Effector memory CD4-positive, alpha-beta T cell (primary cell): ENCODE measurements around the gene DND1.
"Not testable (repeated sequence)": the region's sequence is repeated elsewhere in the genome, so short reads cannot be mapped to it uniquely, and the experiment has no call there.

Source experiments
- DNase-seq, 3 donors: peaks; one replicate each; pipeline ENCODE4 v3.0.0-alpha.2; 2020
- H3K27ac ChIP-seq: 2 replicates; pipeline ENCODE4 v1.7.0; 2013; ENCODE audit warnings: mild to moderate bottlenecking, low read length, moderate library complexity; ENCODE audit not compliant: insufficient read depth, poor library complexity, severe bottlenecking
- H3K27me3 ChIP-seq: replicated peaks from 2 replicates; pipeline ENCODE4 v1.7.0; 2013; ENCODE audit warnings: mild to moderate bottlenecking, low read length; ENCODE audit not compliant: insufficient read depth, control insufficient read depth, poor library complexity, severe bottlenecking
- H3K36me3 ChIP-seq: 2 replicates; pipeline ENCODE4 v1.7.0; 2013; ENCODE audit warnings: mild to moderate bottlenecking, low read length, moderate library complexity; ENCODE audit not compliant: control insufficient read depth, insufficient read depth
- H3K4me1 ChIP-seq: 2 replicates; pipeline ENCODE4 v1.7.0; 2013; ENCODE audit warnings: low read length, mild to moderate bottlenecking; ENCODE audit not compliant: control insufficient read depth, insufficient read depth, poor library complexity, severe bottlenecking
- H3K4me3 ChIP-seq: 2 replicates; pipeline ENCODE4 v1.7.0; 2013; ENCODE audit warnings: low read length, low read depth, mild to moderate bottlenecking; ENCODE audit not compliant: insufficient read depth, poor library complexity, severe bottlenecking
- H3K9me3 ChIP-seq: 2 replicates; pipeline ENCODE4 v1.7.0; 2013; ENCODE audit warnings: mild to moderate bottlenecking, low read length, moderate library complexity; ENCODE audit not compliant: control insufficient read depth

Gene DND1

GRCh38 chr5:140672455-140673186 is 755 bp downstream of the DND1 start:
- DNase-seq: no peak
- no peaks in the 10 kb centered on the region for H3K4me1 ChIP-seq
- no peak overlapping the region for H3K27ac ChIP-seq
- no peaks in the 10 kb centered on the region for H3K27me3 ChIP-seq
- H3K36me3 ChIP-seq: peaks cover 81% of the 10 kb centered on the region
- no peak overlapping the region for H3K4me3 ChIP-seq
- no peaks in the 10 kb centered on the region for H3K9me3 ChIP-seq

GRCh38 chr5:140671472-140672125 is 1.8 kb downstream of the DND1 start:
- peaks cover 71% of the 10 kb centered on the region for H3K36me3 ChIP-seq
- no peak for DNase-seq
- H3K27me3 ChIP-seq: no peaks in the 10 kb centered on the region
- no peak overlapping the region for H3K27ac ChIP-seq
- no peaks in the 10 kb centered on the region for H3K9me3 ChIP-seq
- no peak overlapping the region for H3K4me3 ChIP-seq
- H3K4me1 ChIP-seq: no peaks in the 10 kb centered on the region

GRCh38 chr5:140671035-140671434 is 2.3 kb downstream of the DND1 start:
- H3K4me1 ChIP-seq, H3K27me3 ChIP-seq, DNase-seq, H3K27ac ChIP-seq, H3K4me3 ChIP-seq, H3K9me3 ChIP-seq: not testable (repeated sequence)
- H3K36me3 ChIP-seq: peaks cover 65% of the 10 kb centered on the region

- Histone ChIP-seq H3K36me3 (peaks cover 52% of the 10 kb centered on the region), H3K4me1 (peaks cover 8% of the 10 kb centered on the region), H3K9me3 (no peaks in the 10 kb centered on the region), H3K27ac (peak within 1 kb of the TSS; percentile 86), H3K4me3 (peak within 1 kb of the TSS; percentile 73), H3K27me3 (no peaks in the 10 kb centered on the region)
- DNase-seq: peak; percentile 95
Observed at GRCh38 chr5:140664359-140665119, 8.8 kb downstream of the DND1 start, which contains the start of gene WDR55. Gene WDR55 (plus strand): TSS chr5:140664904. CDS start chr5:140664913, 9 bp downstream.

GRCh38 chr5:140664030-140664358 is 9.4 kb downstream of the DND1 start:
- H3K4me1 ChIP-seq: peaks cover 8% of the 10 kb centered on the region
- H3K36me3 ChIP-seq: peaks cover 52% of the 10 kb centered on the region
- DNase-seq: no peak
- H3K27ac ChIP-seq: peak overlapping the region; percentile 86
- H3K4me3 ChIP-seq: peak overlapping the region; percentile 73
- H3K27me3 ChIP-seq: no peaks in the 10 kb centered on the region
- H3K9me3 ChIP-seq: no peaks in the 10 kb centered on the region

GRCh38 chr5:140660371-140660770 is 13.0 kb downstream of the DND1 start:
- not testable (repeated sequence) for H3K4me3 ChIP-seq, H3K27me3 ChIP-seq, H3K4me1 ChIP-seq, H3K27ac ChIP-seq, DNase-seq, H3K9me3 ChIP-seq
- peaks cover 74% of the 10 kb centered on the region for H3K36me3 ChIP-seq

- Histone ChIP-seq H3K27me3 (no peaks in the 10 kb centered on the region), H3K9me3 (no peaks in the 10 kb centered on the region), H3K4me3 (no peak overlapping the region), H3K27ac (no peak overlapping the region), H3K4me1 (no peaks in the 10 kb centered on the region), H3K36me3 (peaks cover 89% of the 10 kb centered on the region)
- no peak for DNase-seq
Observed at GRCh38 chr5:140658870-140659269, 14.5 kb downstream of the DND1 start.

GRCh38 chr5:140647042-140647419 is 26.3 kb downstream of the DND1 start:
- peak overlapping the region; percentile 86 for H3K4me3 ChIP-seq
- H3K9me3 ChIP-seq: no peaks in the 10 kb centered on the region
- peaks cover 51% of the 10 kb centered on the region for H3K36me3 ChIP-seq
- DNase-seq: no peak
- H3K27ac ChIP-seq: peak overlapping the region; percentile 96
- no peaks in the 10 kb centered on the region for H3K27me3 ChIP-seq
- peaks cover 13% of the 10 kb centered on the region for H3K4me1 ChIP-seq

- Histone ChIP-seq H3K9me3 (no peaks in the 10 kb centered on the region), H3K27me3 (no peaks in the 10 kb centered on the region), H3K27ac (no peak overlapping the region), H3K4me3 (no peak overlapping the region), H3K36me3 (peaks cover 29% of the 10 kb centered on the region), H3K4me1 (peaks cover 18% of the 10 kb centered on the region)
- no peak for DNase-seq
Observed at GRCh38 chr5:140642718-140643117, 30.7 kb downstream of the DND1 start.

GRCh38 chr5:140641716-140642115 is 31.7 kb downstream of the DND1 start:
- no peak overlapping the region for H3K27ac ChIP-seq
- peaks cover 29% of the 10 kb centered on the region for H3K36me3 ChIP-seq
- no peak overlapping the region for H3K4me3 ChIP-seq
- no peak for DNase-seq
- no peaks in the 10 kb centered on the region for H3K27me3 ChIP-seq
- no peaks in the 10 kb centered on the region for H3K9me3 ChIP-seq
- peaks cover 13% of the 10 kb centered on the region for H3K4me1 ChIP-seq
